ENCODE data around the gene RAB27A.

RAB27A gene

DNA sequence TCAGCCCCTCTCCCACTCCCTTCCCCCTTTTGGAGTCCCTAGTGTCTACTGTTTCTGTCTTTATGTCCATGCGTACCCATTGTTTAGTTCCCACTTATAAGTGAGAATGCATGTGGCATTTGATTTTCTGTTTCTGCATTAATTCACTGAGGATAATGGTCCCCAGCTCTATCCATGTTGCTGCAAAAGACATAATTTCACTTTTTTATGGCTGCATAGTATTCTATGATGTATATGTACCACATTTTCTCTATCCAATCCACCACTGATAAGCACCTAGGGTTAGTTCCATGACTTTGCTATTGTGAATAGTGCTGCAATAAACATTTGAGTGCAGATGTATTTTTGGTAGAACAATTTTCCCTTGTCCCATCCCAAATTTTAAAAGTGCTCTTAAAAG lies 58.7 kb downstream of the RAB27A start (continued):
- no peak for TF ChIP-seq SP3 (tag by site-specific recombination; IDR thresholded peaks at IDR 0.05)
- no peak for TF ChIP-seq ZNF529 (tag by site-specific recombination; IDR thresholded peaks at IDR 0.05; ENCODE audit: insufficient replicate concordance)
- no peak for TF ChIP-seq BCL11A (tag by site-specific recombination; IDR thresholded peaks at IDR 0.05; ENCODE audit: low read depth)

DNA sequence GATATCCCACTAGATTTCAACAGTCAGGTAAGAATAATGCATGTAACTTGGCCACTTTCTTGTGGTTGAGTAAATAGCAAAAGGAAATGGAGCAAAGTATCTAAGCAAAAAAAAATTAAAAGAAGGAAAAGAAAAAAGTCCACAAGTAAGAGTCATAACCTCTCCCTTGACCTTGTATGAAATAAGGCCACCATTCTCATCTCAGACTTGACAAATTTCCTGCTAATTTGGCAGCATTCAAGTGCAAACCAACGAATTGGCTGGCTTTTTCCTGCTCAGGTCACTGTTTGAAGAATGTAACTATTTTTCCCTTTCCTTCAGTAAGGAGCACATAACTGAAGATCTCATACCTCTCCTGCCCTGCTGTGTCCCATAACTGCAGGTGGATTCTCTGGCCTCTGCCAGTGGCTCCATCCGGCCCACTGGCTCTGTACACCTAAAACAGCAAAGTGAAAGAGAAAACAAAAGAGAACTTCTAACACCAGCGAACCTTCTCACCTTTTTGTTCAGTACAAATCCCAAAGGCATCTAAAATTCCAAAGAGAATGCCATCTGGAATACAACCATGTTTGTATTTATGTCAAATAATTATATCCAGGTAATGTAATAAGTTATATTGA lies 59.5 kb downstream of the RAB27A start:
- TF ChIP-seq ZNF701 (tag by site-specific recombination; IDR thresholded peaks at IDR 0.05) (no peak), ZNF768 (tag by site-specific recombination; IDR thresholded peaks at IDR 0.05) (no peak), ZNF239 (tag by site-specific recombination; IDR thresholded peaks at IDR 0.05) (no peak), ZNF184 (tag by site-specific recombination; IDR thresholded peaks at IDR 0.05) (no peak), ZNF621 (tag by site-specific recombination; IDR thresholded peaks at IDR 0.05) (no peak), IKZF3 (tag by site-specific recombination; IDR thresholded peaks at IDR 0.05) (no peak), ZNF600 (tag by site-specific recombination; IDR thresholded peaks at IDR 0.05) (no peak), GLI2 (tag by site-specific recombination; IDR thresholded peaks at IDR 0.05; ENCODE audit: borderline replicate concordance, low read depth) (no peak), ZNF211 (tag by site-specific recombination; IDR thresholded peaks at IDR 0.05; ENCODE audit: low read depth) (no peak), ZBTB20 (tag by site-specific recombination; IDR thresholded peaks at IDR 0.05) (no peak), ZNF311 (tag by site-specific recombination; IDR thresholded peaks at IDR 0.05; ENCODE audit: borderline replicate concordance) (no peak), ZNF707 (tag by site-specific recombination; IDR thresholded peaks at IDR 0.05) (no peak), EGR2 (tag by site-specific recombination; IDR thresholded peaks at IDR 0.05; ENCODE audit: low read depth) (no peak), ZNF335 (tag by site-specific recombination; conservative IDR thresholded peaks at IDR 0.05) (no peak), ZNF776 (tag by site-specific recombination; IDR thresholded peaks at IDR 0.05; ENCODE audit: borderline replicate concordance) (no peak), ZNF174 (tag by site-specific recombination; IDR thresholded peaks at IDR 0.05) (no peak)
- TF ChIP-seq, protein P1, sequence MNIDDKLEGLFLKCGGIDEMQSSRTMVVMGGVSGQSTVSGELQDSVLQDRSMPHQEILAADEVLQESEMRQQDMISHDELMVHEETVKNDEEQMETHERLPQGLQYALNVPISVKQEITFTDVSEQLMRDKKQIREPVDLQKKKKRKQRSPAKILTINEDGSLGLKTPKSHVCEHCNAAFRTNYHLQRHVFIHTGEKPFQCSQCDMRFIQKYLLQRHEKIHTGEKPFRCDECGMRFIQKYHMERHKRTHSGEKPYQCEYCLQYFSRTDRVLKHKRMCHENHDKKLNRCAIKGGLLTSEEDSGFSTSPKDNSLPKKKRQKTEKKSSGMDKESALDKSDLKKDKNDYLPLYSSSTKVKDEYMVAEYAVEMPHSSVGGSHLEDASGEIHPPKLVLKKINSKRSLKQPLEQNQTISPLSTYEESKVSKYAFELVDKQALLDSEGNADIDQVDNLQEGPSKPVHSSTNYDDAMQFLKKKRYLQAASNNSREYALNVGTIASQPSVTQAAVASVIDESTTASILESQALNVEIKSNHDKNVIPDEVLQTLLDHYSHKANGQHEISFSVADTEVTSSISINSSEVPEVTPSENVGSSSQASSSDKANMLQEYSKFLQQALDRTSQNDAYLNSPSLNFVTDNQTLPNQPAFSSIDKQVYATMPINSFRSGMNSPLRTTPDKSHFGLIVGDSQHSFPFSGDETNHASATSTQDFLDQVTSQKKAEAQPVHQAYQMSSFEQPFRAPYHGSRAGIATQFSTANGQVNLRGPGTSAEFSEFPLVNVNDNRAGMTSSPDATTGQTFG (tag by site-specific recombination; IDR thresholded peaks at IDR 0.05; ENCODE audit: borderline replicate concordance) = no peak
- TF ChIP-seq, protein P2, sequence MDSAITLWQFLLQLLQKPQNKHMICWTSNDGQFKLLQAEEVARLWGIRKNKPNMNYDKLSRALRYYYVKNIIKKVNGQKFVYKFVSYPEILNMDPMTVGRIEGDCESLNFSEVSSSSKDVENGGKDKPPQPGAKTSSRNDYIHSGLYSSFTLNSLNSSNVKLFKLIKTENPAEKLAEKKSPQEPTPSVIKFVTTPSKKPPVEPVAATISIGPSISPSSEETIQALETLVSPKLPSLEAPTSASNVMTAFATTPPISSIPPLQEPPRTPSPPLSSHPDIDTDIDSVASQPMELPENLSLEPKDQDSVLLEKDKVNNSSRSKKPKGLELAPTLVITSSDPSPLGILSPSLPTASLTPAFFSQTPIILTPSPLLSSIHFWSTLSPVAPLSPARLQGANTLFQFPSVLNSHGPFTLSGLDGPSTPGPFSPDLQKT (IDR thresholded peaks at IDR 0.05; ENCODE audit: borderline replicate concordance, low read depth, low read length) = no peak
- no peaks in the 10 kb centered on the region; a peak in 1 of 3 replicates for H3K36me3 ChIP-seq (ENCODE audit: control insufficient read depth in 2 of 2, insufficient read depth in 1 of 2, low read length in 2 of 2)
- H3K4me3 ChIP-seq (ENCODE audit: low read depth, low read length) = no peak overlapping the region
- H3K9me3 ChIP-seq (ENCODE audit: control insufficient read depth, insufficient read depth, low read depth, low read length) = no peaks in the 10 kb centered on the region
- ChIA-PET CTCF (interaction anchor here (0.7 kb wide), 1 partner anchor 394 kb away, joined by 5 read pairs; no protein-coding TSS in a partner anchor), POLR2A (no interaction called here)
- H3K27ac ChIP-seq (ENCODE audit: extremely low read depth, low read depth, low read length) = no peak overlapping the region
- H3K4me1 ChIP-seq (ENCODE audit: control insufficient read depth, insufficient read depth, low read length) = no peaks in the 10 kb centered on the region

DNA sequence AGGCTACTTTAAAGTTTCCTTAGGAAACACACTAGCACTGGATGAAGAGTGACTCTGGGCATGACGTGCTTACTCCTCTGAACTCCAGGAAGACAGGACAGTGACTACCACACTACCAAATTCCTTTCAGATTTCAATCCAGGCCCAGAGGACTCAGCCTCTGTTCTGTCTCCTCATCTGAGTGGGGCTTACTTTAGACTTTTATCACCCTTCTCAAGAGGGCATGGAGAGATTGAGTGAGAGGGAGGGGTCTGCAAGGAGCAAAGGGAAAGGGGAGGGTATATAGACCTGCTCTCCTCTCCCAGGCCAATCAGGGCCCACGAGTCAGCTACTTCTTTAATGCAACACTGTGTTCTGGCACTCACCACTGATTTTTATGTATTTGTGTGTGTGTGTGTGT lies 63.5 kb downstream of the RAB27A start:
- Histone ChIP-seq H3K9me3 (ENCODE audit: control insufficient read depth, insufficient read depth, low read depth, low read length) (no peaks in the 10 kb centered on the region), H3K4me3 (ENCODE audit: low read depth, low read length) (no peak overlapping the region), H3K27ac (ENCODE audit: extremely low read depth, low read depth, low read length) (no peak overlapping the region), H3K4me1 (ENCODE audit: control insufficient read depth, insufficient read depth, low read length) (no peaks in the 10 kb centered on the region), H3K36me3 (ENCODE audit: control insufficient read depth in 2 of 2, insufficient read depth in 1 of 2, low read length in 2 of 2) (no peaks in the 10 kb centered on the region)
- POLR2A ChIA-PET = no interaction called here
- CTCF ChIA-PET = no interaction called here
- TF ChIP-seq ZNF473 (tag by site-specific recombination; IDR thresholded peaks at IDR 0.05) (no peak), ZBTB21 (tag by site-specific recombination; IDR thresholded peaks at IDR 0.05) (no peak), SETDB1 (IDR thresholded peaks at IDR 0.05; ENCODE audit: insufficient read length, low read length) (no peak), ZNF37A (tag by site-specific recombination; IDR thresholded peaks at IDR 0.05) (no peak), SP7 (tag by site-specific recombination; IDR thresholded peaks at IDR 0.05) (no peak), ZNF214 (tag by site-specific recombination; IDR thresholded peaks at IDR 0.05; ENCODE audit: borderline replicate concordance) (no peak), HOXA7 (CRISPR knock-in tag; IDR thresholded peaks at IDR 0.05; ENCODE audit: borderline replicate concordance) (no peak), IKZF3 (tag by site-specific recombination; IDR thresholded peaks at IDR 0.05) (no peak), OSR2 (tag by site-specific recombination; IDR thresholded peaks at IDR 0.05) (no peak), ZNF223 (tag by site-specific recombination; IDR thresholded peaks at IDR 0.05) (no peak), ZNF785 (tag by site-specific recombination; IDR thresholded peaks at IDR 0.05) (no peak)
- TF ChIP-seq, protein P3, sequence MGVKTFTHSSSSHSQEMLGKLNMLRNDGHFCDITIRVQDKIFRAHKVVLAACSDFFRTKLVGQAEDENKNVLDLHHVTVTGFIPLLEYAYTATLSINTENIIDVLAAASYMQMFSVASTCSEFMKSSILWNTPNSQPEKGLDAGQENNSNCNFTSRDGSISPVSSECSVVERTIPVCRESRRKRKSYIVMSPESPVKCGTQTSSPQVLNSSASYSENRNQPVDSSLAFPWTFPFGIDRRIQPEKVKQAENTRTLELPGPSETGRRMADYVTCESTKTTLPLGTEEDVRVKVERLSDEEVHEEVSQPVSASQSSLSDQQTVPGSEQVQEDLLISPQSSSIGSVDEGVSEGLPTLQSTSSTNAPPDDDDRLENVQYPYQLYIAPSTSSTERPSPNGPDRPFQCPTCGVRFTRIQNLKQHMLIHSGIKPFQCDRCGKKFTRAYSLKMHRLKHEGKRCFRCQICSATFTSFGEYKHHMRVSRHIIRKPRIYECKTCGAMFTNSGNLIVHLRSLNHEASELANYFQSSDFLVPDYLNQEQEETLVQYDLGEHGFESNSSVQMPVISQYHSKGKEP (tag by site-specific recombination; IDR thresholded peaks at IDR 0.05) = no peak
